Mesenchymal stem cell (in vitro differentiated cells and primary cell): ENCODE measurements around the gene PLD1.

Source experiments
- DNase-seq: peaks from one replicate; pipeline ENCODE4 v3.0.0-alpha.2; 2013
- H2AFZ ChIP-seq: one replicate; pipeline ENCODE4 v1.6.1; 2013; ENCODE audit warnings: low read depth, mild to moderate bottlenecking, control low read depth, inconsistent platforms, low read length, moderate library complexity
- H2AK5ac ChIP-seq: 2 replicates; pipeline ENCODE4 v1.6.1; 2013; ENCODE audit warnings: low read length, moderate library complexity, mild to moderate bottlenecking, inconsistent platforms; ENCODE audit not compliant: severe bottlenecking
- H2BK120ac ChIP-seq: one replicate; pipeline ENCODE4 v1.6.1; 2013; ENCODE audit warnings: low read depth, mild to moderate bottlenecking, inconsistent platforms, low read length, moderate library complexity
- H2BK12ac ChIP-seq, 2 experiments: one replicate each; pipeline ENCODE4 v1.6.1; 2013; ENCODE audit warnings: inconsistent platforms in 2 of 2, low read length in 2 of 2, mild to moderate bottlenecking in 2 of 2, moderate library complexity in 2 of 2, control low read depth in 1 of 2
- H2BK15ac ChIP-seq: one replicate; pipeline ENCODE4 v1.6.1; 2013; ENCODE audit warnings: mild to moderate bottlenecking, low read depth, inconsistent platforms; ENCODE audit not compliant: poor library complexity, severe bottlenecking
- H2BK5ac ChIP-seq: 2 replicates; pipeline ENCODE4 v1.6.1; 2013; ENCODE audit warnings: low read depth, mild to moderate bottlenecking, low read length, control low read depth, inconsistent platforms; ENCODE audit not compliant: poor library complexity, severe bottlenecking
- H3K14ac ChIP-seq, 2 experiments: one replicate each; pipeline ENCODE4 v1.6.1; 2013; ENCODE audit warnings: inconsistent platforms in 2 of 2, low read length in 2 of 2, control low read depth in 1 of 2, mild to moderate bottlenecking in 1 of 2, moderate library complexity in 1 of 2
- H3K18ac ChIP-seq, 2 experiments: one replicate each; pipeline ENCODE4 v1.6.1; 2013; ENCODE audit warnings: inconsistent platforms in 2 of 2, low read length in 2 of 2, control low read depth in 1 of 2, low read depth in 1 of 2, mild to moderate bottlenecking in 1 of 2
- H3K23ac ChIP-seq, 2 experiments: one replicate each; pipeline ENCODE4 v1.6.1; 2013; ENCODE audit warnings: inconsistent platforms in 2 of 2, low read length in 2 of 2, mild to moderate bottlenecking in 2 of 2, moderate library complexity in 2 of 2, control low read depth in 1 of 2
- H3K27ac ChIP-seq: 2 replicates; pipeline ENCODE4 v1.5.1; 2013; ENCODE audit warnings: mild to moderate bottlenecking, moderate library complexity, low read length, control low read depth, inconsistent platforms; ENCODE audit not compliant: poor library complexity, severe bottlenecking
- H3K27me3 ChIP-seq, 2 experiments: 2 replicates each; pipeline versions ENCODE4 v1.6.1 to v1.7.0; 2013; ENCODE audit warnings: low read length in 2 of 2, mild to moderate bottlenecking in 2 of 2, moderate library complexity in 2 of 2, control low read depth in 1 of 2, inconsistent platforms in 1 of 2; ENCODE audit not compliant: control insufficient read depth in 1 of 2, insufficient read depth in 1 of 2
- H3K36me3 ChIP-seq, 2 experiments: 2 replicates each; pipeline versions ENCODE4 v1.6.1 to v1.7.0; 2013; ENCODE audit warnings: low read length in 2 of 2, control low read depth in 1 of 2, inconsistent platforms in 1 of 2, low read depth in 1 of 2, mild to moderate bottlenecking in 1 of 2; ENCODE audit not compliant: insufficient read depth in 2 of 2, control insufficient read depth in 1 of 2
- H3K4ac ChIP-seq, 2 experiments: one replicate each; pipeline ENCODE4 v1.6.1; 2013; ENCODE audit warnings: inconsistent platforms in 2 of 2, low read length in 2 of 2, mild to moderate bottlenecking in 2 of 2, moderate library complexity in 2 of 2, control low read depth in 1 of 2, low read depth in 1 of 2
- H3K4me1 ChIP-seq: 2 replicates; pipeline ENCODE4 v1.6.1; 2013; ENCODE audit warnings: low read depth, low read length, control low read depth; ENCODE audit not compliant: control insufficient read depth, insufficient read depth
- H3K4me2 ChIP-seq: 2 replicates; pipeline ENCODE4 v1.6.1; 2013; ENCODE audit warnings: low read length, mild to moderate bottlenecking, inconsistent platforms; ENCODE audit not compliant: poor library complexity, severe bottlenecking
- H3K4me3 ChIP-seq, 2 experiments: 2 replicates each; pipeline versions ENCODE4 v1.5.1 to v1.7.0; 2013; ENCODE audit warnings: low read length in 2 of 2, mild to moderate bottlenecking in 2 of 2, control low read depth in 1 of 2, low read depth in 1 of 2; ENCODE audit not compliant: insufficient read depth in 1 of 2
- H3K79me1 ChIP-seq: replicated peaks from 2 replicates; pipeline ENCODE4 v1.6.1; 2013; ENCODE audit warnings: mild to moderate bottlenecking, control low read depth, low read length, inconsistent platforms; ENCODE audit not compliant: poor library complexity, severe bottlenecking
- H3K9ac ChIP-seq: 2 replicates; pipeline ENCODE4 v1.7.0; 2013; ENCODE audit warnings: mild to moderate bottlenecking, low read length, moderate library complexity
- H3K9me3 ChIP-seq: 2 replicates; pipeline ENCODE4 v1.7.0; 2013; ENCODE audit warnings: mild to moderate bottlenecking, low read length; ENCODE audit not compliant: control insufficient read depth
- H4K8ac ChIP-seq: one replicate; pipeline ENCODE4 v1.6.1; 2013; ENCODE audit warnings: inconsistent platforms, mild to moderate bottlenecking, low read length, moderate library complexity
- H4K91ac ChIP-seq: one replicate; pipeline ENCODE4 v1.6.1; 2013; ENCODE audit warnings: mild to moderate bottlenecking, low read length, inconsistent platforms
- WGBS: methylation state at CpG from one replicate; pipeline ENCODE4 v1.1.7; 2013; ENCODE audit warnings: mixed read lengths; 5-methylcytosine and 5-hydroxymethylcytosine counted together

PLD1 gene

DNA sequence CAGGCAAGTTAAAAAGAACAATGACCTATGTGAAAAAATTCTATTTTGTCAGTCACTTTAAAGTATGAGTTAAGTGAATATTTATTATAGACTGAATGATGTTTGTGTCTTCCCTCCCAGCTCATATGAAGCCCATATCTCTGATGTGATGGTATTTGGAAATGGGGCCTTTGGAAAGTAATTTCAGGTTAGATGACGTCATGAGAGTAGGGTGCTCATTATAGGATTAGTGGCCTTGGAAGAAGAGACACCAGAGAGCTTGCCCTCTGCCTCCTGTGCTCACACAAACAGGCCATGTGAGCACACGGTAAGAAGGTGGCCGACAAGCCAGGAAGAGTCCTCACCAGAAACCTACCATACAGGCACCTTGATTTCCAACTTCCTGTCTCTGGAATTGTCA lies 211.3 kb downstream of the PLD1 start:
- H3K14ac ChIP-seq, result no peak overlapping the region
- no peak overlapping the region for H3K4ac ChIP-seq
- no peak overlapping the region for H3K18ac ChIP-seq
- no peak overlapping the region for H3K4me3 ChIP-seq
- H3K9me3 ChIP-seq, result no peaks in the 10 kb centered on the region
- no peak overlapping the region for H2BK5ac ChIP-seq
- H3K9ac ChIP-seq, result no peak overlapping the region
- no peaks in the 10 kb centered on the region for H3K4me1 ChIP-seq
- no peak overlapping the region for H2BK12ac ChIP-seq
- no peak overlapping the region for H2BK120ac ChIP-seq
- peaks cover 3 to 14% of the 10 kb centered on the region in 2 experiments for H3K36me3 ChIP-seq
- no peak overlapping the region for H4K8ac ChIP-seq
- H3K79me1 ChIP-seq, result no peaks in the 10 kb centered on the region
- DNase-seq, result no peak
- no peak overlapping the region for H2BK15ac ChIP-seq
- H4K91ac ChIP-seq, result no peak overlapping the region
- no peaks in the 10 kb centered on the region for H3K27me3 ChIP-seq
- H3K4me2 ChIP-seq, result no peak overlapping the region
- H3K27ac ChIP-seq, result no peak overlapping the region
- no peak overlapping the region for H3K23ac ChIP-seq
- 92% methylated on average over 3 of the region's 3 CpGs for WGBS
- H2AFZ ChIP-seq, result no peak overlapping the region
- H2AK5ac ChIP-seq, result no peak overlapping the region

DNA sequence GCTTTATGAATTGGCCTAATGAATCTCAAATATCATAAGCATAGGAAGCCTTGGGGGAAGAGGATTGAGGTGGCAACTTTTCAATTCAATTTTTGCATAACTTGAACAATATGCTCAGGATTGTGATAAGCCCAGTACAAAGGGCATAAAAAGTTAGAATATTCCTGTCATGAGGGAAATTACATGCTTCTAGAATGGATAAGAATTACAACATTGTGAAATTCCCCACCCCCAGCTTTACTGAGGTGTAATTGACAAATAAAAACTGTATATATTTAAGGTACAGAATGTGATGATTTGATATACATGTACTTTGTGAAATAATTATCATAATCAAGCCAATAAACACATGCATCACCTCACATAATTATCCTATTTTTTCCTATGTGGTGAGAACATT lies 217.5 kb downstream of the PLD1 start:
- no peaks in the 10 kb centered on the region for H3K27me3 ChIP-seq
- DNase-seq, result no peak
- H2AFZ ChIP-seq, result no peak overlapping the region
- no peaks in the 10 kb centered on the region for H3K4me1 ChIP-seq
- H3K9me3 ChIP-seq, result no peaks in the 10 kb centered on the region
- no peak overlapping the region for H3K4ac ChIP-seq
- no peaks in the 10 kb centered on the region for H3K36me3 ChIP-seq
- no peak overlapping the region for H2BK5ac ChIP-seq
- H2BK12ac ChIP-seq, result no peak overlapping the region
- no peak overlapping the region for H2BK120ac ChIP-seq
- H4K91ac ChIP-seq, result no peak overlapping the region
- no peak overlapping the region for H4K8ac ChIP-seq
- H3K4me3 ChIP-seq, result no peak overlapping the region
- H2BK15ac ChIP-seq, result no peak overlapping the region
- no peak overlapping the region for H3K9ac ChIP-seq
- no peak overlapping the region for H3K18ac ChIP-seq
- H3K23ac ChIP-seq, result no peak overlapping the region
- no peak overlapping the region for H3K4me2 ChIP-seq
- no peak overlapping the region for H3K27ac ChIP-seq
- H3K14ac ChIP-seq, result no peak overlapping the region
- H2AK5ac ChIP-seq, result no peak overlapping the region
- no peaks in the 10 kb centered on the region for H3K79me1 ChIP-seq

DNA sequence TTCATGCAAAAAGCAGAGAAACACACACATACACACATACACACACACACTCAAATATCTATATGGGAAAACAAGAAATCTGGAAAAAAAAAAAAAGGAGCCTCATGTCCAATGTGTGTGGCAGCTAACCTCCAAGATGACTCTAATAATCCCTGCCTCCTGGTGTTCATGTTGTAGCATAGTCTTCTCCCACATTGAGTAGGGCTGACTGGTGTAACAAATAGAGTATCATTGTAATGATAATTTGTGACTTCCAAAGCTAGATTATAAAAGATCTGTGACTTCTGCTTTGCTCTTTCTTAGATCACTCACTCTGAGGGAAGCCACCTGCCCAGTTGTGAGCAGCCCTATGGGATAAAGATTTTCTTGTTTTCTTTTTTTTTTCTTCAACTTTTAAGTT lies 219.2 kb downstream of the PLD1 start:
- Histone ChIP-seq H3K36me3 (no peaks in the 10 kb centered on the region), H2BK15ac (no peak overlapping the region), H3K27me3 (no peaks in the 10 kb centered on the region), H3K18ac (no peak overlapping the region), H3K4ac (no peak overlapping the region), H3K4me3 (no peak overlapping the region), H3K9ac (no peak overlapping the region), H3K9me3 (no peaks in the 10 kb centered on the region), H3K79me1 (no peaks in the 10 kb centered on the region), H2BK5ac (no peak overlapping the region), H4K91ac (no peak overlapping the region), H3K23ac (no peak overlapping the region), H3K14ac (no peak overlapping the region), H2BK120ac (no peak overlapping the region), H3K4me2 (no peak overlapping the region), H4K8ac (no peak overlapping the region), H3K4me1 (no peaks in the 10 kb centered on the region), H2AFZ (no peak overlapping the region), H3K27ac (no peak overlapping the region), H2AK5ac (no peak overlapping the region), H2BK12ac (no peak overlapping the region)
- DNase-seq, result no peak

DNA sequence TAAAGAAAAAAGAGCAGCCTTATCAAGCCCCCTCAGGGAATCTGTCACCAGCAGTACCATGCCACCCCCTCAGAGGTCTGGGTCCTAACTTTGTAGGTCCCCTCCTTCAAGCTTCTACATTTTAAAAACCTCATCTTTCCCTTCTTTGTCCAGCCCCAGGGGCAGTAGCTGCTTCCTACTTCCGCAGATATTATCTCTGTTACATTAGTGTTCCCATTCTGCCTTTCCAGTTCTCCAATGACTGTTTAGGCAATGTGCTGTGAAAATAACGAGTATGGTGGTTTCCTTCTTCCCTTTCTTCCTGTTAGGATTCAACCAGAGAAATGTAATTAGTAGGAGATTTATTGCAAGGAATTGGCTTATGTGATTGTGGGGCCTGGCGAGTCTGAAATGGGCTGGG lies 224.0 kb downstream of the PLD1 start:
- Histone ChIP-seq H3K4me2 (no peak overlapping the region), H3K23ac (no peak overlapping the region), H2BK15ac (no peak overlapping the region), H3K79me1 (no peaks in the 10 kb centered on the region), H2BK5ac (no peak overlapping the region), H3K27ac (no peak overlapping the region), H4K8ac (no peak overlapping the region), H3K9me3 (no peaks in the 10 kb centered on the region), H3K18ac (no peak overlapping the region), H4K91ac (no peak overlapping the region), H2AFZ (no peak overlapping the region), H2BK120ac (no peak overlapping the region), H3K9ac (no peak overlapping the region), H3K4ac (no peak overlapping the region), H2BK12ac (no peak overlapping the region), H3K14ac (no peak overlapping the region), H3K4me1 (no peaks in the 10 kb centered on the region), H2AK5ac (no peak overlapping the region), H3K4me3 (no peak overlapping the region), H3K27me3 (no peaks in the 10 kb centered on the region), H3K36me3 (no peaks in the 10 kb centered on the region)
- DNase-seq, result no peak
- WGBS, result 17% methylated on average over 2 of the region's 3 CpGs
